ENCODE results near the gene TFAP2E.

- TF ChIP-seq CTCF (IDR thresholded peaks at IDR 0.05; ENCODE audit: low read depth, low read length) (no peak), EZH2phosphoT487 (IDR thresholded peaks at IDR 0.05; ENCODE audit: low read depth) (no peak)
Observed at GRCh38 chr1:35558374-35559316, 14.5 kb upstream of the TFAP2E start.
